PC-3 (cell line): Measurements from ENCODE around the gene PTP4A2.

ENCODE experiments used
- CTCF ChIP-seq: fragments of 300-600 bp; sonication (generic); conservative IDR thresholded peaks from 2 replicates; pipeline ENCODE4 v1.5.1; 2017; ENCODE audit warnings: antibody characterized with exemption, low read depth, mild to moderate bottlenecking, low read length
- EZH2 ChIP-seq: fragments of 300-600 bp; sonication (generic); IDR thresholded peaks from one replicate; pipeline ENCODE4 v1.6.1; 2017; ENCODE audit warnings: antibody characterized with exemption, mild to moderate bottlenecking, low read length; ENCODE audit not compliant: unreplicated experiment

GRCh38 chr1:31955917-31956736 lies 18.0 kb upstream of the PTP4A2 start:
- TF ChIP-seq CTCF = peak; percentile 48
- no peak for TF ChIP-seq EZH2
